WERI-Rb-1 (cell line): ENCODE results near the gene CTAG1B.
"Not testable (repeated sequence)": the region's sequence is repeated elsewhere in the genome, so short reads cannot be mapped to it uniquely, and the experiment has no call there.

Experiments used
- DNase-seq: peaks from one replicate; pipeline ENCODE4 v3.0.0-alpha.2; 2020
- H3K27ac ChIP-seq: fragments of 250-450 bp; sonication (Bioruptor Pico); 2 replicates; pipeline ENCODE4 v1.5.1; 2020; ENCODE audit warnings: mild to moderate bottlenecking, moderate library complexity
- H3K27me3 ChIP-seq: fragments of 250-450 bp; sonication (Bioruptor Pico); 2 replicates; pipeline ENCODE4 v1.5.1; 2021; ENCODE audit warnings: mild to moderate bottlenecking, low read depth, moderate library complexity; ENCODE audit not compliant: insufficient read depth, severe bottlenecking
- H3K36me3 ChIP-seq: fragments of 250-450 bp; sonication (Bioruptor Pico); 2 replicates; pipeline ENCODE4 v1.5.1; 2020; ENCODE audit warnings: mild to moderate bottlenecking, moderate library complexity
- H3K4me3 ChIP-seq: 2 replicates; pipeline ENCODE4 v1.5.1; 2011; ENCODE audit warnings: low read depth, mild to moderate bottlenecking, control low read depth, low read length
- H3K9me3 ChIP-seq: fragments of 250-450 bp; sonication (Bioruptor Pico); 2 replicates; pipeline ENCODE4 v1.5.1; 2021; ENCODE audit warnings: mild to moderate bottlenecking, moderate library complexity; ENCODE audit not compliant: severe bottlenecking
- TF ChIP-seq, protein P1 (sequence below): IDR thresholded peaks from 2 replicates; pipeline ENCODE4 v1.5.1; 2011; ENCODE audit warnings: low read depth, mild to moderate bottlenecking, control low read depth, inconsistent platforms, low read length

Gene CTAG1B

DNA sequence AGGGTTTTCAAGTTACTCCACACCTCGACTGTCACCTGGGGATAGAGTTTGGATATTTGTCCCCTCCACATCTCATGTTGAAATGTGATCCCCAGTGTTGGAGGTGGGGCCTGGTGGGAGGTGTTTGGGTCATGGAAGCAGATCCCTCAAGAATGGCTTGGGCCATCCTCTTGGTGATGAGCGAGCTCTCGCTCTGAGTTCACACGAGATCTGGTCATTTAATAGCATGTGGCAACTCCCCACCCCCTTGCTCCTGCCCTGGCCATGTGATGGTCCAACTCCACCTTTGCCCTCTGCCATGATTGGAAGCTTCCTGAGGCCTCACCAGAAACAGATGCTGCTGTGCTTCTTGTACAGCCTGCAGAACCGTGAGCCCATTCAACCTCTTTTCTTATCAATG, 25.9 kb downstream of the CTAG1B start:
- Histone ChIP-seq H3K4me3 (no peak overlapping the region), H3K9me3 (peaks cover 4% of the 10 kb centered on the region), H3K27ac (no peak overlapping the region), H3K36me3 (no peaks in the 10 kb centered on the region), H3K27me3 (peaks cover 13% of the 10 kb centered on the region)
- peak; percentile 1 for DNase-seq
- TF ChIP-seq, protein P1, sequence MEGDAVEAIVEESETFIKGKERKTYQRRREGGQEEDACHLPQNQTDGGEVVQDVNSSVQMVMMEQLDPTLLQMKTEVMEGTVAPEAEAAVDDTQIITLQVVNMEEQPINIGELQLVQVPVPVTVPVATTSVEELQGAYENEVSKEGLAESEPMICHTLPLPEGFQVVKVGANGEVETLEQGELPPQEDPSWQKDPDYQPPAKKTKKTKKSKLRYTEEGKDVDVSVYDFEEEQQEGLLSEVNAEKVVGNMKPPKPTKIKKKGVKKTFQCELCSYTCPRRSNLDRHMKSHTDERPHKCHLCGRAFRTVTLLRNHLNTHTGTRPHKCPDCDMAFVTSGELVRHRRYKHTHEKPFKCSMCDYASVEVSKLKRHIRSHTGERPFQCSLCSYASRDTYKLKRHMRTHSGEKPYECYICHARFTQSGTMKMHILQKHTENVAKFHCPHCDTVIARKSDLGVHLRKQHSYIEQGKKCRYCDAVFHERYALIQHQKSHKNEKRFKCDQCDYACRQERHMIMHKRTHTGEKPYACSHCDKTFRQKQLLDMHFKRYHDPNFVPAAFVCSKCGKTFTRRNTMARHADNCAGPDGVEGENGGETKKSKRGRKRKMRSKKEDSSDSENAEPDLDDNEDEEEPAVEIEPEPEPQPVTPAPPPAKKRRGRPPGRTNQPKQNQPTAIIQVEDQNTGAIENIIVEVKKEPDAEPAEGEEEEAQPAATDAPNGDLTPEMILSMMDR = no peak

DNA sequence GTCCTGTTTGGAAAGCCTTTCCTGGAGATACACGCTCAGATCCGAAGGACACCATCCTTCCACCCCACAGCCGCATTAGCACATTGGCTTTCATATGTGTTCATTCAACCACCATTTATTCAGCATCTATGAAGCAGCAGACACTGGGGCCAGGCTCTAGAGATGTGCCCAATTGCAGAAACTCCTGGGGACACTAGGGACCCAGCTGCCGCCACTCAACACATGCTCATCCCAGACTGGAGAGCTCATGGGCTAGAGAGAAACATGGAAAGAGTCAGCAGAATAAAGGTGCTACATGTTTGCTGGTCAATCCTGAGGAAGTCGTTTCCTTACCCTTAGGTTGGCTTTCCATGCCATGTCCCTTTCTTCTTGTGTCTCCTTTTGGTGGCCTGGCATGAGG, 26.6 kb downstream of the CTAG1B start:
- Histone ChIP-seq H3K4me3 (no peak overlapping the region), H3K9me3 (peaks cover 4% of the 10 kb centered on the region), H3K27ac (no peak overlapping the region), H3K36me3 (no peaks in the 10 kb centered on the region), H3K27me3 (peaks cover 13% of the 10 kb centered on the region)
- TF ChIP-seq, protein P1 = no peak
- DNase-seq = peak; percentile 1

DNA sequence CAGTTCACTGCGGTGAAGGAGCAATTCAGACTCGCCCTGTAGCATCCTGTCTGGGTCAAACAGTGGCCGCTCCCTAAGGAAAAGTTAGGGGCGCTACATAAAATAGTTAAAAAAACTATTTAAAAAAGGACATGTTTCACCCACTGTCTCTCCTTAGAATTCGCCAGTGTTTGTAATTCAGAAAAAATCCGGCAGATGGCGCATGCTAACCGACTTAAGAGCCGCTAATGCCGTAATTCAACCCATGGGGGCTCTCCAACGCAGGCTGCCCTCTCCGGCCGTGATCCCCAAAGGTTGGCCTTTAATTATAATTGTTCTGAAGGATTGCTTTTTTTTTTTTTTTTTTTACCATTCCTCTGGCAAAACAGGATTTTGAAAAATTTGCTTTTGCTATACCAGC, 28.7 kb downstream of the CTAG1B start:
- not testable (repeated sequence) for DNase-seq, H3K27ac ChIP-seq, H3K9me3 ChIP-seq, H3K27me3 ChIP-seq, H3K36me3 ChIP-seq, H3K4me3 ChIP-seq

DNA sequence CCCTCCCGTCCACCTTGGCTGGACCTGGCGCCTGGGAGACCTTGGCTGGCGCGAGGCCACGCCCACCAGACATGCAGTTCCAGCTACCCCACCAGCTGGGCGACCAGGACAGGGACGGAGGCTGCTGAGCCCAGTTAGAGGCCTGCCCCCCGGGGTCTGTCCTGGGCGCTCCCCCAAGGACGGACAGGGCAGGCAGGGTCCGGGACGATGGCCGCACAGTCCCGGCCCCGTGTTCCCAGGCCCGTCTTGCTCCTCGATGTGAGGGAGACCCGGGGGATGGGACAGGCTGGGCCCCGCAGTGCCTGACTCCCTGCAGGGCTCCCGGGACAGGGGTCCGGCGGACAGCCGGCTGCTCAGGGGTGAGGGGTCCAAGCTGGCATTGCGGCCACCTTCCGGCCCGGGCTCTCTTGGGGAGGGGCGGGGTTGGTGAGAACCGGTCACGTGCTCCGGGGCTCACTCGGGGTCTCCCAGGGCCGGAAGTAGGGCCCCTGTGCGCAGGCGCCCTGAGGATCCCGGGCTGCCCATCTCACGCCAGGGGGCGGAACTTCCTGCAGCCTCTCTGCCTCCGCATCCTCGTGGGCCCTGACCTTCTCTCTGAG, 34.4 kb downstream of the CTAG1B start, which contains the start of gene CTAG1A:
Gene CTAG1A (plus strand): TSS at position 549 of the 599 bp plus-strand sequence. CDS start 74 bp downstream, outside the sequence.
- not testable (repeated sequence) for H3K27me3 ChIP-seq, H3K27ac ChIP-seq, H3K9me3 ChIP-seq, H3K4me3 ChIP-seq, H3K36me3 ChIP-seq, DNase-seq

DNA sequence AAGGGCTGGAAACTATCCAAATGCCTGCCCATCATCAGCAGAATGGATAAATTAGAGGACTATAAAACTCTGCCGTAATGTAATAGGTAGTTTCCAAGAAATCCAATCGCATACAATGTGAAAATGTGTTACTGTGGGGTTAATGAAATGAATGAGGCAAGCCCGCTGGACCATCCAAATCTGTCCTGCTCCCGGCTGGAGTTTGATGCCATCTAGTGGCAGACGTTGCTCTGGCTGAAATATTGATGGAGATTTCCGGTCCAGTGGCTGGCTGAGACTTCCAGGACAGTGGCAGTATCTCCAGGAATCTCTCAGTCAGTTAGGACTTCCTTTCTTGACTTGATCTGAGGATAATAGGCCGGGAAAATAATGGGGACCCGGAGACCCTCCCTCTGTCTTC, 36.1 kb downstream of the CTAG1B start:
- H3K9me3 ChIP-seq, H3K27ac ChIP-seq, DNase-seq, H3K4me3 ChIP-seq, H3K36me3 ChIP-seq, H3K27me3 ChIP-seq: not testable (repeated sequence)

DNA sequence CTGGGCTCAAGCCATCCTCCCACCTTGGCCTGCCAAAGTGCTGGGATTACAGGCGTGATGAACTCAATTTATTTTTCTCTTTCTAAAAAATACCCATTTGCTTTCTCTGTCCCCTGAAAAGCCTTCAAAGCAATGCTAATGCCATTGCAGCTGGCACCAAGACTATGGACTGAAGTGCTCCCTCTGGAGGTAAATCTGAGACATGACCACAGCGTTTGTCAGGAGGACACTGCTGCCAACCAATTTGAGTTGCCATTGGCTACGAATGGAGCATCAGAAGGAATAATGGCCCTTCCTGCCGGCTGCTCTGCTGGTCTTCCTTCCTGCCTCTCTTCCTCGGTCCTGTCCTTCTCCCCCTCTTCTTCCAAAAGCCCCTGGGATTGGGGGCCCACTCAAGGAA, 44.0 kb downstream of the CTAG1B start:
- not testable (repeated sequence) for H3K4me3 ChIP-seq, DNase-seq, H3K27ac ChIP-seq, H3K9me3 ChIP-seq, H3K27me3 ChIP-seq, H3K36me3 ChIP-seq

DNA sequence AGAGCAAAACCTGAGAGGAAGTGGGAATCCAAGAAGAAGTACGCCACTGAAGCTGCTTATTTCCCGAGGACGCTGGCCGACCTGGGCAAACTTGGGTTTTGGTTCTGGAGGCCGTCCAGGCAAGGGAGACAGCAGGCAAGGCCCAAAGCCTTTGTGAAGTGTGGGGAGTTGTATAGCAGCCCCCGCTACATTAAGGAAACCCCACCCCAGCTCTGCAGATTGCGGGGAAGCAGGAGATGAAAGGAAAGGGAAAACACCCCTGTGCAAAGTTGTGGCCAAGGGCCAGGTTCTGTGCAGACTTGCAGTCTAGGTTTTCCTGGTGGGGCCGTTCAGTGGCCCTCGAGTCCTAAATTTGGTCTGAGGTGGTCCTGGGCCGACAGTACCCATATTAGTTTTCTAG, 46.0 kb downstream of the CTAG1B start:
- not testable (repeated sequence) for H3K27me3 ChIP-seq, H3K36me3 ChIP-seq, DNase-seq, H3K27ac ChIP-seq, H3K9me3 ChIP-seq, H3K4me3 ChIP-seq

DNA sequence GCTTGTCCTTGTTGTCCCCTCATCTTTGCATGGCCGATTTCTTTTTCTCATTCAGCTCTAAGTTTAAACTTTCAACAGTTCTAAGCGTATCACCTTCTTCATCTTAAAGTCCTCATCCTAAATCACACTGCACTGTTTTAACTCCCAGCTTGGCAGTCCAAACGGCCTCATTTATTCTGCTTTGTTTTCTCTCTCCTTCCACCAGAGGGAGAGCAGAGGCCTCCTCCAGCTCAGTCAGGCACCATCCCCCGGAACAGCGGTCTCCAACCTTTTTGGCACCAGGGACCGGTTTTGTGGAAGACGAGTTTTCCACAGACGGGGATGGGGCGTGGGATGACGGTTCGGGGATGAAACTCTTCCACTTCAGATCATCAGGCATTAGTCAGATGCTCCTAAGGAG, 48.7 kb downstream of the CTAG1B start:
- not testable (repeated sequence) for H3K27me3 ChIP-seq, H3K27ac ChIP-seq, H3K4me3 ChIP-seq, H3K36me3 ChIP-seq, H3K9me3 ChIP-seq, DNase-seq
